Memory B cell (primary cell): ENCODE measurements around the gene EMILIN1.
"Not testable (repeated sequence)": the region's sequence is repeated elsewhere in the genome, so short reads cannot be mapped to it uniquely, and the experiment has no call there.

ENCODE experiments used
- ATAC-seq: fragments of 150-1000 bp; cut with Tn5 transposase; 2 replicates; pipeline ENCODE4 v1.10.0; 2021; ENCODE audit warnings: low read depth, mild to moderate bottlenecking, moderate library complexity
- DNase-seq, 2 donors: peaks; one replicate each; pipeline ENCODE4 v3.0.0; 2022; ENCODE audit warnings: low spot score in 2 of 2
- H3K27ac Mint-ChIP-seq: one replicate; pipeline ENCODE4 v1.8.0; 2022; ENCODE audit warnings: mild to moderate bottlenecking, moderate library complexity, mixed read lengths
- H3K27me3 Mint-ChIP-seq: one replicate; pipeline ENCODE4 v1.8.0; 2022; ENCODE audit warnings: mixed read lengths
- H3K36me3 Mint-ChIP-seq: one replicate; pipeline ENCODE4 v1.8.0; 2022; ENCODE audit warnings: mild to moderate bottlenecking, mixed read lengths
- H3K4me1 Mint-ChIP-seq: one replicate; pipeline ENCODE4 v1.8.0; 2022; ENCODE audit warnings: mixed read lengths
- H3K4me3 Mint-ChIP-seq: one replicate; pipeline ENCODE4 v1.8.0; 2022; ENCODE audit warnings: mild to moderate bottlenecking, moderate library complexity, mixed read lengths
- H3K9me3 Mint-ChIP-seq: one replicate; pipeline ENCODE4 v1.8.0; 2022; ENCODE audit warnings: mixed read lengths

EMILIN1 gene

GRCh38 chr2:27069436-27069835 is 9.0 kb upstream of the EMILIN1 start:
- Mint-ChIP-seq H3K36me3 (peaks cover 19% of the 10 kb centered on the region), H3K9me3 (no peaks in the 10 kb centered on the region), H3K27me3 (no peaks in the 10 kb centered on the region), H3K4me1 (peaks cover 28% of the 10 kb centered on the region), H3K4me3 (no peak overlapping the region), H3K27ac (peak overlapping the region; percentile 93)
- DNase-seq, result no peak
- no peak for ATAC-seq

- no peak for ATAC-seq
- no peaks in the 10 kb centered on the region for H3K27me3 Mint-ChIP-seq
- peaks cover 34% of the 10 kb centered on the region for H3K4me1 Mint-ChIP-seq
- H3K27ac Mint-ChIP-seq, result peak overlapping the region; percentile 93
- no peaks in the 10 kb centered on the region for H3K9me3 Mint-ChIP-seq
- peaks cover 19% of the 10 kb centered on the region for H3K36me3 Mint-ChIP-seq
- DNase-seq, result no peak
- peak overlapping the region; percentile 98 for H3K4me3 Mint-ChIP-seq
Measured at GRCh38 chr2:27069961-27070618, 8.3 kb upstream of the EMILIN1 start.

- no peaks in the 10 kb centered on the region for H3K9me3 Mint-ChIP-seq
- H3K27me3 Mint-ChIP-seq, result no peaks in the 10 kb centered on the region
- peaks cover 17% of the 10 kb centered on the region for H3K36me3 Mint-ChIP-seq
- DNase-seq (no peak), ATAC-seq (peak; percentile 2)
- H3K4me1 Mint-ChIP-seq, result peaks cover 34% of the 10 kb centered on the region
- peak overlapping the region; percentile 93 for H3K27ac Mint-ChIP-seq
- H3K4me3 Mint-ChIP-seq, result peak overlapping the region; percentile 98
Measured at GRCh38 chr2:27070653-27071276, 7.7 kb upstream of the EMILIN1 start.

DNA sequence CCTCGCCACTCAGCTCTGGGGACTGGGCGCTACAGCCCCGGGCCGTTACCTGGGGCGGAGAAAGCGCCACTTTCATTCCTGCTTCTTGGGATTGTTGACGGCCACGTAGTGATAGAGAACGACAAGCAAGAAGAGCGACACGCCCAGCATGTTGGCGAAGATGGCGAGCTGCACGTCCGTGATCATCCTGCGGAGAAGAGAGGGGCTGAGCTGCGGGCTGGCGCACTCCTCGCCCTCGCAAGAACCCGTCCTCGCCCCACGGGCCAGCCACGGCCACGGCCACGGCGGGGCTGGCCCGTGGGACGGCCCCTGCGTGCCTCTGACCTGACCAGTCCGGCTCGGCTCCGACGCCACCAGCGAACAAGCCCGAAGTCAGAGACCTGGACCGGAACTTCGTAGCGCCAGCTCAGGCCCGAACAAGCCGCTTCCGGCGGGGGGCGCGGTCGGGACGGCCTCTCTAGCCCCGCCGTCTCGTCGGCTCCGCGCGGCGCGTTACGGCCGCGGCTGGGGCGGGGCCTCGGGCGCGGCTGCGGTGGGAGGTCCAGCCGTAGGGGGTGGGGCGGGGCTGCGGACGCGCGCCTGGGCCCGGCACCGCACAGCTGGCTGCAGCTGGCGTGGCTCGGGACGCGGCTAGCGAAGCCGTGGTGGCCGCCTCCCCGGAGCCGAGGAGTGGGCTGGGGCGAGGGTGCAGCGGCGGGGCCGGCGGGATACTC is 7.0 kb upstream of the EMILIN1 start, which contains the start of gene OST4:
OST4 (minus strand) TSS at position 378 of the 713 bp plus-strand sequence.
- H3K27ac Mint-ChIP-seq, result peak within 1 kb of the TSS; percentile 93
- no peaks in the 10 kb centered on the region for H3K27me3 Mint-ChIP-seq
- H3K36me3 Mint-ChIP-seq, result peaks cover 13% of the 10 kb centered on the region
- H3K4me1 Mint-ChIP-seq, result peaks cover 37% of the 10 kb centered on the region
- ATAC-seq (peak; percentile 92), DNase-seq (peak; percentile 87 to 89)
- H3K9me3 Mint-ChIP-seq, result no peaks in the 10 kb centered on the region
- H3K4me3 Mint-ChIP-seq, result peak within 1 kb of the TSS; percentile 98

DNA sequence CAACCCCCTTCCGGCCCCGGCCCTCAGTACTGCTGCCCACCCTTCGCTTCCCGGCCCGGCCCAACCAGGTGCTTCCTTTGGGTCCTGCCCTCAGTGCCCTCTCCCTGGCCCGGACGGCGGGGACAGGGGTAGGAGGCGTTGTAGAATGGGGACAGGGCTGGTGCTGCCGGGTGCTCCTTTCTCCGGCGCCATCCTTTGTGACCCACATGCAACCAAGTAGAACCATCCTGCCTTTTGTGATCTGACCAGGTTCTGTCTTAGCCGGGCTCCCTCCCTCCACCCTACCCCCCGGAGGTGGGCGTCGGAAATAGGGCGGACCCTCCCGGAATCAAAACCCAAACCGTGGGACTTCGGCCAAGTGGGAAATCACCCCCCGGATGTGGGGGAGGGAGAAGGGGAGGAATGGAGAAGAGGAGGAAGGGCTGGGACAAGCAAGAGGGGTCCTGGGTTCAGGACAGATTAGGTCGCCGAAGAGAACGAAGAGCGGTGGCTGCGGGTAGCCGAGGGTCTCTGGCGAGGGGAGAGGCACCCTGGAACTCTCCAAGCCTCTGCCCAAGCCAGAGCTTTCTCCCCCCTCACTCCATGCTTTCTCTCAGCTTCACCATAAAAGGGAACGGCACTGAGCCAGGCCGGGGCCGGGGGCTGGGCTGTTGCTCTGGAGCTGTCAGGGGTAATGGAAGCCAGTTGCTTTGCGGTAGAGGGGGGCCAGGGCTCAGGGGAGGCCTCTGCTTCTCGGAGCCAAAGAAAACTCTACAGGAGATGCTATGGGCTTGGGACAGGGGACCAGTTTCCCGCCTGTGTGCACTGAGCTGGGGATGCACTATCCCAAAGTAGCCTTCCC is 6.2 kb upstream of the EMILIN1 start:
- peak overlapping the region; percentile 83 for H3K4me3 Mint-ChIP-seq
- ATAC-seq (no peak), DNase-seq (no peak)
- H3K36me3 Mint-ChIP-seq, result peaks cover 13% of the 10 kb centered on the region
- peak overlapping the region; percentile 93 for H3K27ac Mint-ChIP-seq
- peaks cover 41% of the 10 kb centered on the region for H3K4me1 Mint-ChIP-seq
- no peaks in the 10 kb centered on the region for H3K9me3 Mint-ChIP-seq
- H3K27me3 Mint-ChIP-seq, result no peaks in the 10 kb centered on the region

DNA sequence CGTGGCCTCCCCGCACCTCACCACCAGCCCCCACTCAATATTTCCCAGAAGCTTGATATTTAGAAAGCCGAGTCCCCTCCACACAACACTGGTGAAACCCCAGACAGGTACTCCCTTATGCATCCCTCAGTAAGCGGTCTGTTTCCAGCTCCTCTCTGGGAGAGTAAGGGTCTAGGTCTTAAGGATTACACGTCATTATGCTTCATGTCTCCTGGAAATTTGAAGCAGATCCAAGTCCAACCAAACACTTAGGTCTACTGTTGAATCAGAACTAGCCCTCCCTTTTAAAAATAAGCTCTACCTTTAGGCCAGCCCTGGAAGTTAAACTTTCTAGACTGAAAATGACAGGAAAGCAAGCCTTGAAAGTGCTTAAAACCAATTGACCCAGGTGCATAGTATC is 5.5 kb upstream of the EMILIN1 start:
- Mint-ChIP-seq H3K27ac (no peak overlapping the region), H3K4me1 (peaks cover 46% of the 10 kb centered on the region), H3K4me3 (peak overlapping the region; percentile 51), H3K36me3 (peaks cover 11% of the 10 kb centered on the region), H3K9me3 (no peaks in the 10 kb centered on the region), H3K27me3 (peaks cover 1% of the 10 kb centered on the region)
- no peak for DNase-seq
- no peak for ATAC-seq

- Mint-ChIP-seq H3K4me3 (no peak overlapping the region), H3K27ac (no peak overlapping the region), H3K9me3 (no peaks in the 10 kb centered on the region), H3K4me1 (peaks cover 44% of the 10 kb centered on the region), H3K36me3 (peaks cover 7% of the 10 kb centered on the region), H3K27me3 (peaks cover 2% of the 10 kb centered on the region)
- no peak for DNase-seq
- no peak for ATAC-seq
Measured at GRCh38 chr2:27073782-27074181, 4.6 kb upstream of the EMILIN1 start.

- DNase-seq (peak in 1 of 2 donors; percentile 37), ATAC-seq (no peak)
- Mint-ChIP-seq H3K27me3 (peaks cover 2% of the 10 kb centered on the region), H3K9me3 (no peaks in the 10 kb centered on the region), H3K4me3 (peak overlapping the region; percentile 37), H3K27ac (peak overlapping the region; percentile 24), H3K4me1 (peaks cover 34% of the 10 kb centered on the region), H3K36me3 (peaks cover 1% of the 10 kb centered on the region)
Measured at GRCh38 chr2:27074738-27075565, 3.5 kb upstream of the EMILIN1 start.

- Mint-ChIP-seq H3K4me1 (peaks cover 35% of the 10 kb centered on the region), H3K27ac (peak overlapping the region; percentile 24), H3K4me3 (peak overlapping the region; percentile 37)
- ATAC-seq, DNase-seq, H3K9me3 Mint-ChIP-seq, H3K36me3 Mint-ChIP-seq, H3K27me3 Mint-ChIP-seq: not testable (repeated sequence)
Measured at GRCh38 chr2:27075566-27075871, 2.9 kb upstream of the EMILIN1 start.

DNA sequence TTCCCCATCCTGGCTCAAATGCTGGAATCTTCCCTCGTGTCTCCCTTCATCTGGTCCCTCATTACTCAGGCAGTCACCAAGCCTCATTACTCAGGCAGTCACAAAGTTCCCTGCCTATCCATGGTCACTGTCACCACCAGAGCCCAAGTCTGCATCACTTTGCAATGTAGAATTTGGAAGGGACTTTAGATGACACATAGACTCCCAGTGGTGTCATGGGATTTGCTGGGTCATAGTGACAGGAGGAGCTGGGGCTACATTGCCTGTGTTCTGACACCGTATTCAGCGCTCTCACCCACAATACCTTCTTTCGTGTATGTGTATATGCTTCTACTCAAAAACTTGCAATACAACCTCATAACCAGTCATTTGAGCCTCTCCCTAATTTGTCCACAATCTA is 2.1 kb upstream of the EMILIN1 start:
- H3K27ac Mint-ChIP-seq, result no peak overlapping the region
- H3K36me3 Mint-ChIP-seq, result no peaks in the 10 kb centered on the region
- H3K4me1 Mint-ChIP-seq, result peaks cover 39% of the 10 kb centered on the region
- H3K4me3 Mint-ChIP-seq, result no peak overlapping the region
- DNase-seq (no peak), ATAC-seq (no peak)
- no peaks in the 10 kb centered on the region for H3K9me3 Mint-ChIP-seq
- peaks cover 2% of the 10 kb centered on the region for H3K27me3 Mint-ChIP-seq

GRCh38 chr2:27077231-27077630 is 1.2 kb upstream of the EMILIN1 start:
- Mint-ChIP-seq H3K4me3 (no peak overlapping the region), H3K27me3 (peaks cover 2% of the 10 kb centered on the region), H3K36me3 (no peaks in the 10 kb centered on the region), H3K4me1 (peaks cover 40% of the 10 kb centered on the region), H3K27ac (no peak overlapping the region), H3K9me3 (no peaks in the 10 kb centered on the region)
- no peak for ATAC-seq
- no peak for DNase-seq

DNA sequence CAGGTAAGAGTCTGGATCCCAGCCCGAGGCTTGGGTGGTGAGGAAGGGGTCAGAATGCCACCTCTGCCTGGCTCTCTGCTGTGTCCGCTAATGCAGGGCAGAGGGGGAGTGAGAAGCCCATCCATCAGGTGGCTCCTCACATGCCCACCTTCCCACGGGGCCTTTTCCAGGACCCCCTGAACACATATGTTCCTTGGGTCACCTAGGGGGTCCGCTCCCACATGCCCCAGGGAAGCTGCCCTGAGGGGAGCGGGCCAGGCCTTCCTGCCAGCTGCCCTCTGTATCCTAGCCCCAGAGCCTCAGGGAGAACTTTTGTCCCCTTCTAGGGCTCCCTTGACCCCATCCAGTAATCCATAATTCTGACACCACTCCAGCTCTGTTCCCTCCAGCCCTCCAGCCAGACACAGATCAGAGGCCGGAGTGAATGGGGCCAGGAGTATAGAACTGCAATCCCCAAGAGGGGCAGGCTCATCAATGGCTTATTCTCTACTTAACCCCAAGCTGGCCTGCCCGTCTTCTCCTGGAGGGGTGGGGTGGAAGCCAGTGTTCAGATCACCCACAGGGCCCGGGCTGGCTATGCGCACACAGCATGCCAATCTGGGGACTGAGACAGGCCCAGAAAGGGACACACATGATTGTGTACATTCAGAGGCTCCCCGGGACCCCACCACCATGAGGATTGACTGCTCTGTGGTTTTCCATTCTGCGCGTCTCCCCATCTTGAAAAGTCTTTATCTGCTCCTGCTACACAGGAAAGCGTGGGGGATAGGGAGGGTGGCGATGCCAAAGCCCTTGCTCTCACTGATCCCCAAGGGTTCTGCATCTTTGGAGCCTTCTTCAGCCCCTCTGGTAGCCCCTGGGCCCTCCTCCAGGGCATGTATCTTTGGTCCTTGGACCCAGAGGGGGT is 1.1 kb downstream of the EMILIN1 start:
- no peak for ATAC-seq
- no peak for DNase-seq
- Mint-ChIP-seq H3K4me3 (no peak overlapping the region), H3K27me3 (peaks cover 2% of the 10 kb centered on the region), H3K4me1 (peaks cover 36% of the 10 kb centered on the region), H3K9me3 (no peaks in the 10 kb centered on the region), H3K36me3 (no peaks in the 10 kb centered on the region), H3K27ac (no peak overlapping the region)
